ENCODE measurements around the gene PARD6B.

The PARD6B gene

GRCh38 chr20:50724112-50724725 is 7.2 kb upstream of the PARD6B start:
- DNase-seq (ENCODE audit: low spot score in 2 of 2), result no peak
- Histone ChIP-seq H3K27me3 (ENCODE audit: low read depth) (no peaks in the 10 kb centered on the region), H3K4me3 (no peak overlapping the region), H3K36me3 (replicated peaks) (no peaks in the 10 kb centered on the region), H3K4me1 (peaks cover 11% of the 10 kb centered on the region), H3K9me3 (0 out of 2 replicates have a peak, but pooled peaks cover 2% of the 10 kb centered on the region)
- in situ Hi-C loops (cut with MboI; ENCODE audit: low sequenced_read_pairs), result no loop called here

DNA sequence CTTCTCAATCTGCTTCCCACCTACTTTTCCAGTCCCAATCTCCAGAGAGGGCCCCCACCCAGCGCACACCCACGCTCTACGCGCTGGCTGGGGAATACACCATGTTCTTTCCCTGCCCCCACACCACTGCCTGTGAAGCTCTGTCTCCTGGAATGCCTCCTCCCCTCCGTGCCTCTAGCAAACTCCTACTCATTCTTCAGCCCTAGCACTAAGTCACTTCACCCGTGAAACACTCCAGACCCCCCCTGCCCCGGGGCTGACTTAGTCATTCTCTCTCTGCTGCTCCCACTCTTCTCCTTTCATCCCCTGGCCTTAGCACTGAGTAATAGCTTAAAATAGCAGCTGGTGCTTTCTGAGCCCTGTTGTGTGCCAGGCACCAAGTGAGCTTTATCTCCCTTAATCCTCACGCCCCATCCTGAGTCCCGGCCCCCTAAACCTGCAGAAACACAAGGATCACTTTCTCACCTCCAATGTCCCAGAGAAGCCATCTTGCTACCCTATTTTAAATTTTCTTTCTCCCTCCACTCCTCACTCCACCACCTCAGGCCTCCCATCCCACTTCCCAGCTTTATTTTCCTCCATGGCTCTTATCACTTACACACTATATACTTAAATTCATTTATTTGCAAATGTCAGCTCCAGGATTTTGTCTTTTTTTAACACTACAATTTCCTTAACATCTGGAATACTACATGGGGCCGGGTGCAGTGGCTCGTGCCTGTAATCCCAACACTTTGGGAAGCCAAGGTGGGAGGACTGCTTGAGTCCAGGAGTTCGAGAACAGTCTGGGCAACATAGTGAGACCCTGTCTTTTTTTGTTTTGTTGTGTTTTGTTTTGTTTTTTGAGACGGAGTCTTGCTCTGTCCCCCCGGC is 6.3 kb upstream of the PARD6B start:
- H3K36me3 ChIP-seq (replicated peaks), result no peaks in the 10 kb centered on the region
- no peak overlapping the region for H3K4me3 ChIP-seq
- no peaks in the 10 kb centered on the region for H3K27me3 ChIP-seq (ENCODE audit: low read depth)
- peak in 1 of 2 experiments; percentile 65 for DNase-seq (ENCODE audit: low spot score in 2 of 2)
- H3K9me3 ChIP-seq, result 0 out of 2 replicates have a peak, but pooled peaks cover 2% of the 10 kb centered on the region
- peaks cover 11% of the 10 kb centered on the region for H3K4me1 ChIP-seq
- in situ Hi-C loops (cut with MboI; ENCODE audit: low sequenced_read_pairs), result no loop called here

DNA sequence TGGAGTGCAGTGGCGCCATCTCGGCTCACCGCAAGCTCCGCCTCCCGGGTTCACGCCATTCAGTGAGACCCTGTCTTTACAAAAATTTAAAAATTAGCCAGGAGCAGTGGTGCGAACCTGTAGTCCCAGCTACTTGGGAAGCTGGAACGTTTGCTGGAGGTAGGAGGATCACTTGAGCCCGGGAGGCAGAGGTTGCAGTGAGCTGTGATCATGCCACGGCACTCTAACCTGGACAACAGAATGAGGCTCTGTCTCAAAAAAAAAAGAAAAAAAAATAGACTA is 5.7 kb upstream of the PARD6B start:
- in situ Hi-C loops (cut with MboI; ENCODE audit: low sequenced_read_pairs), result no loop called here
- no peaks in the 10 kb centered on the region for H3K36me3 ChIP-seq (replicated peaks)
- H3K9me3 ChIP-seq, result 0 out of 2 replicates have a peak, but pooled peaks cover 2% of the 10 kb centered on the region
- no peak overlapping the region for H3K4me3 ChIP-seq
- H3K4me1 ChIP-seq, result peaks cover 14% of the 10 kb centered on the region
- DNase-seq (ENCODE audit: low spot score in 2 of 2), result no peak
- no peaks in the 10 kb centered on the region for H3K27me3 ChIP-seq (ENCODE audit: low read depth)

DNA sequence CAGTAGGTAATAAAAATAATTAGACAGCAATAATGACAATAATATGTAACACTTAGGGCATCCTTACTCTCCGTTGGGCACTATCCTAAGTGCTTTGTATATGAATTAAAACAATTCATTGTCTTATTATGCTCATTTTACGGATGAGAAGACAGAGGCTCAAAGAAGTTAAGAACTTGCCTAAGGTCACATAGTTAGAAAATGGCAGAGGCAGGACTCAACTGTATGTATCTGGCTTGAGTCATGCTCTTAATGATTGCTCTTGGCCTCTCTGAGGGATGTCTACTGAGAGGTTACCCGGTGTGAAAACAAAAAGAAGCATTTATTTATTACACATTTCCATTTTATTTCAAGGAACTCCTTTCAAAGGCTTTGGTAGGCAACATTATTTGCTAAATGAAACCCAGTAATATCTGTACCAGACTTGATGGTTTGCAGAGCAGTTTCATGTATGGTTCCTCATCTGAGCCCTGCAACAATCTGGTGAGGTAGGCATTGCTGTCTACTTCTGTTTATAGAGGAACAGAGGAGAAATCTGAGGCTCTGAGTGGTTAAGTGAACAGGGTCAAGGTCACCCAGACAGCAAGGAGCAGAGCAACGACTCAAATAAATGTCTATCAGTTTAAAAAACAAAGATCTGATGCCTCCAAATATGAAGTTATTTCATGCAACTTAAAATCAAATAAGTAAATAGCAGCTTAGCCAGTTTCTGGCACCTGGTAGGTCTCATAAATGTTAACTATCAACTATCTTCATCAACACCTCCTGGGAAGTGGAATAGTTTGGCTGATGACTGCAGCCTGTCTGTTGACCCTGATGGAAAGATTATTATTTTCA is 4.2 kb upstream of the PARD6B start:
- H3K27me3 ChIP-seq (ENCODE audit: low read depth), result no peaks in the 10 kb centered on the region
- 0 out of 2 replicates have a peak, but pooled peaks cover 2% of the 10 kb centered on the region for H3K9me3 ChIP-seq
- no peak for DNase-seq (ENCODE audit: low spot score in 2 of 2)
- no peak overlapping the region for H3K4me3 ChIP-seq
- no peaks in the 10 kb centered on the region for H3K36me3 ChIP-seq (replicated peaks)
- peaks cover 14% of the 10 kb centered on the region for H3K4me1 ChIP-seq
- in situ Hi-C loops (cut with MboI; ENCODE audit: low sequenced_read_pairs), result no loop called here

- H3K4me1 ChIP-seq, result peaks cover 14% of the 10 kb centered on the region
- DNase-seq (ENCODE audit: low spot score in 2 of 2), result no peak
- in situ Hi-C loops (cut with MboI; ENCODE audit: low sequenced_read_pairs), result no loop called here
- H3K27me3 ChIP-seq (ENCODE audit: low read depth), result no peaks in the 10 kb centered on the region
- H3K9me3 ChIP-seq, result 0 out of 2 replicates have a peak, but pooled peaks cover 2% of the 10 kb centered on the region
- no peaks in the 10 kb centered on the region for H3K36me3 ChIP-seq (replicated peaks)
- H3K4me3 ChIP-seq, result no peak overlapping the region
Measured at GRCh38 chr20:50727792-50728485, 3.4 kb upstream of the PARD6B start.

- no peaks in the 10 kb centered on the region for H3K27me3 ChIP-seq (ENCODE audit: low read depth)
- peaks cover 14% of the 10 kb centered on the region for H3K4me1 ChIP-seq
- in situ Hi-C loops (cut with MboI; ENCODE audit: low sequenced_read_pairs), result no loop called here
- 0 out of 2 replicates have a peak, but pooled peaks cover 2% of the 10 kb centered on the region for H3K9me3 ChIP-seq
- H3K36me3 ChIP-seq (replicated peaks), result no peaks in the 10 kb centered on the region
- no peak for DNase-seq (ENCODE audit: low spot score in 2 of 2)
- H3K4me3 ChIP-seq, result no peak overlapping the region
Measured at GRCh38 chr20:50728486-50728980, 2.8 kb upstream of the PARD6B start.

- DNase-seq (ENCODE audit: low spot score in 2 of 2), result no peak
- Histone ChIP-seq H3K36me3 (replicated peaks) (no peaks in the 10 kb centered on the region), H3K4me3 (no peak overlapping the region), H3K4me1 (peaks cover 14% of the 10 kb centered on the region), H3K9me3 (0 out of 2 replicates have a peak, but pooled peaks cover 2% of the 10 kb centered on the region), H3K27me3 (ENCODE audit: low read depth) (no peaks in the 10 kb centered on the region)
- in situ Hi-C loops (cut with MboI; ENCODE audit: low sequenced_read_pairs), result no loop called here
Measured at GRCh38 chr20:50728981-50729874, 2.2 kb upstream of the PARD6B start.

DNA sequence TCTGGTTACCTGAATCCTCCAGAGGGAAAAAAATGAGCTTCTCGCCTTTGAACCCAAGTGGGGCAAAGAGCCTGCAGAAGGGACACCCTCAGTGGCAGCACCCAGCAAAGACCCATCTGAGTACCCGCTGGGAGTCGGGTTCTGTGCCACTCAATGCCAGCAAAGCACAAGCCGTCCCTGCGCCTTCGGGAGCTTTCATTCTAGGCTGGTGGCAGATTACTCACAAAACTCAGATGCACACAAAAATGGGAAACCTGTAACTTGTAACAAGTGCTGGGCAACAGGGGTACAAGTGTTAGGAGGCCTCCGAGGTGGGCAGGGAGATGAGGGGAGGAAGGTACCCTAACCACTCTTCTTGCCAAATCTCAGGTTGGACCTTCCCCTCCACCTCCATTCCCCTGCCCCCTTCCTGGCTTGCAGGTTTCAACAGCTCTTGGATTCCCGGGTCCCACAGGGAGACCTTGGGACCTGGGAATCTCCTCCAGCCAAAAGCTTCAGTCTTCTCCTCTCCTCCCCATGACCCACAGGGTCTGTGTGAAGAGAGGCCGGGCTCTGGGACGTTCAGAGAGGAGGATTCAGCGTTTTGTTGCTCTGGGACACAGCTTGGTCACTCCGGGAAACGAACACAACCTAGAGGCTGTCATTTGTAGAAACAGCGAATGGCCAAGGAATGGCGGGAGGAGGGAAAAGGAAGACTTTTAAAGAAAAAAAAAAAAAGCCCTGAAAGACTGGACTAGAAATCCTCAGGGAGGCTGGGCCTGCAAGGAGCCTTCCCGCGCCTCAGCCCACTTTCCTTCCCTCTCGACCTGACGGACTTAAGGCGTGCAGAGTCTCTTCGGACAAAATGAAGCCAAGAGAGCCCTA is 1.2 kb upstream of the PARD6B start:
- DNase-seq (ENCODE audit: low spot score in 2 of 2), result no peak
- in situ Hi-C loops (cut with MboI; ENCODE audit: low sequenced_read_pairs), result no loop called here
- Histone ChIP-seq H3K36me3 (replicated peaks) (no peaks in the 10 kb centered on the region), H3K9me3 (0 out of 2 replicates have a peak, but pooled peaks cover 1% of the 10 kb centered on the region), H3K4me3 (peak overlapping the region; percentile 67), H3K4me1 (peaks cover 8% of the 10 kb centered on the region), H3K27me3 (ENCODE audit: low read depth) (no peaks in the 10 kb centered on the region)

- H3K4me3 ChIP-seq, result peak overlapping the region; percentile 67
- no peak for DNase-seq (ENCODE audit: low spot score in 2 of 2)
- no peaks in the 10 kb centered on the region for H3K9me3 ChIP-seq
- no peaks in the 10 kb centered on the region for H3K36me3 ChIP-seq (replicated peaks)
- in situ Hi-C loops (cut with MboI; ENCODE audit: low sequenced_read_pairs), result no loop called here
- H3K4me1 ChIP-seq, result peaks cover 11% of the 10 kb centered on the region
- no peaks in the 10 kb centered on the region for H3K27me3 ChIP-seq (ENCODE audit: low read depth)
Measured at GRCh38 chr20:50730765-50731054, 670 bp upstream of the PARD6B start.

DNA sequence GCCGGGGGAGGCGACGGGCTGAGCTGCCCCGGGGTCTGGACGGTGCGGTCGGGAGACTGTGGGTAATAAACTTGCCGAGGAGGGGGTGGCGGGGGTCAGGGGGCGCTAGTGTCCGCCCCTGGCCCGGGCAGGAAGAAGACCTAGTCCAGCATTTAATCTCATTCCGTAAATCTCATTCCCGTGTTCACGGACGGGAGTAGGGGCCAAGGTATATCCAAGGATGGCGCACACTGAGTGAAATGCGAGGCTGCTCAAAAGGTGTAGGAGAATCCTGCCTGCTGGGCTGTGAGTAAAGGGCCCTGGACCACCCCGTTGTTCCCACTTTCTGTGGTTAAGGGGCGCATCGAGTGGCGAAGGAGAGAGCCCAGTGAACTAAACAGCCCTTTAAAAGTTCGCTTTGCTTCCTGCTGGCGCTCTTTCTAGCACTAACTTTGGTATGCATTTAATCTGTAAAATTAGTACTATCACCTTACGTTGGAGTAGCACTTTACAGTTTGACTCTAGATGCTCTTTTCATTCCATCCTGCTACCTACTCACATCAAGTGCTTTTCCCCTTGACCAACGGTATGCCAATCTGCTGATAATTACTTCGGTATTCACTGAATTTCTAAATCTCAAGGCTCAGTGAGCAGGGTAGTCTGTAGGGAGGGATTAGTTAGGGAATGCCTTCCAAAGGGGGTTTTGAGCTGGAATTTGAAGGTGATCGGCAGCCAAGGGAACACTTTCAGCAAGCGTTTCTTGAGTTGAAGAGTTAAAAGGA is 730 bp downstream of the PARD6B start:
- H3K9me3 ChIP-seq, result no peaks in the 10 kb centered on the region
- H3K4me3 ChIP-seq, result peak overlapping the region; percentile 67
- no peaks in the 10 kb centered on the region for H3K27me3 ChIP-seq (ENCODE audit: low read depth)
- H3K36me3 ChIP-seq (replicated peaks), result no peaks in the 10 kb centered on the region
- peak; percentile 33 to 48 for DNase-seq (ENCODE audit: low spot score in 2 of 2)
- peaks cover 18% of the 10 kb centered on the region for H3K4me1 ChIP-seq
- in situ Hi-C loops (cut with MboI; ENCODE audit: low sequenced_read_pairs), result no loop called here

GRCh38 chr20:50733644-50734349 is 2.4 kb downstream of the PARD6B start:
- Histone ChIP-seq H3K36me3 (replicated peaks) (no peaks in the 10 kb centered on the region), H3K27me3 (ENCODE audit: low read depth) (no peaks in the 10 kb centered on the region), H3K9me3 (no peaks in the 10 kb centered on the region), H3K4me3 (no peak overlapping the region), H3K4me1 (peaks cover 33% of the 10 kb centered on the region)
- no peak for DNase-seq (ENCODE audit: low spot score in 2 of 2)
- in situ Hi-C loops (cut with MboI; ENCODE audit: low sequenced_read_pairs), result no loop called here

All from HAP-1 (cell line).